Astrocyte of the cerebellum (primary cell): ENCODE data around the gene LTF.

Source experiments
- DNase-seq: peaks from one replicate; pipeline ENCODE4 v3.0.0-alpha.2; 2011; ENCODE audit warnings: low read depth
- H3K4me3 ChIP-seq: 2 replicates; pipeline ENCODE4 v1.5.1; 2011; ENCODE audit warnings: mild to moderate bottlenecking, low read depth, low read length, moderate library complexity
- in situ Hi-C: cut with HindIII; loops from 2 replicates; pipeline ENCODE4 v1.10.0; 2017; ENCODE audit warnings: low sequenced_read_pairs
- TF ChIP-seq, protein P1 (sequence below): IDR thresholded peaks from 2 replicates; pipeline ENCODE4 v1.5.1; 2012; ENCODE audit warnings: low read length, low read depth, moderate library complexity, mild to moderate bottlenecking; ENCODE audit errors: missing control alignments

The LTF gene

DNA sequence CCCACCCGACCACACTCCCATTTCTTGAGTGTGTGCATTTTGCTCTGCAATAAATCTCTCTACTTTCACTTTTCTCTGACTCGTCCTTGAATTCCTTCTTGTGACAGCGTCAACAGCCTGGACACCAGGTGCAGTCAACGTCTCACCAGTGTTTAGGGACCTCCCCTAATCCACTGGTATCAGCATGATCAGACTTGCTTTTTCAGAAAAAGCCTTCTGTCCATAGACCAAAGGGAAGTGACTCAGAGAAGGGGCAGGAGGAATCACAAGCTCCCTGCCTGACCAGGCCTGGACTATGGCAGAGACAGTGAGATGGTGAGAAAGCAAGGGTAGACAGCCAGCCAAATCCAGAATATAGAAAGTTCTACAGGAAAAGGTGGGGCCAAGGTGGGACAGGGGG, 78.5 kb downstream of the LTF start:
- DNase-seq: no peak
- in situ Hi-C loops: no loop called here
- H3K4me3 ChIP-seq: no peak overlapping the region
- TF ChIP-seq, protein P1, sequence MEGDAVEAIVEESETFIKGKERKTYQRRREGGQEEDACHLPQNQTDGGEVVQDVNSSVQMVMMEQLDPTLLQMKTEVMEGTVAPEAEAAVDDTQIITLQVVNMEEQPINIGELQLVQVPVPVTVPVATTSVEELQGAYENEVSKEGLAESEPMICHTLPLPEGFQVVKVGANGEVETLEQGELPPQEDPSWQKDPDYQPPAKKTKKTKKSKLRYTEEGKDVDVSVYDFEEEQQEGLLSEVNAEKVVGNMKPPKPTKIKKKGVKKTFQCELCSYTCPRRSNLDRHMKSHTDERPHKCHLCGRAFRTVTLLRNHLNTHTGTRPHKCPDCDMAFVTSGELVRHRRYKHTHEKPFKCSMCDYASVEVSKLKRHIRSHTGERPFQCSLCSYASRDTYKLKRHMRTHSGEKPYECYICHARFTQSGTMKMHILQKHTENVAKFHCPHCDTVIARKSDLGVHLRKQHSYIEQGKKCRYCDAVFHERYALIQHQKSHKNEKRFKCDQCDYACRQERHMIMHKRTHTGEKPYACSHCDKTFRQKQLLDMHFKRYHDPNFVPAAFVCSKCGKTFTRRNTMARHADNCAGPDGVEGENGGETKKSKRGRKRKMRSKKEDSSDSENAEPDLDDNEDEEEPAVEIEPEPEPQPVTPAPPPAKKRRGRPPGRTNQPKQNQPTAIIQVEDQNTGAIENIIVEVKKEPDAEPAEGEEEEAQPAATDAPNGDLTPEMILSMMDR: no peak
